ENCODE results near the gene AHCTF1.
A peak's percentile ranks its signal among the peaks of the same experiment; 100 is the strongest.
"Not testable (repeated sequence)": the region's sequence is repeated elsewhere in the genome, so short reads cannot be mapped to it uniquely, and the experiment has no call there.

AHCTF1 gene

DNA sequence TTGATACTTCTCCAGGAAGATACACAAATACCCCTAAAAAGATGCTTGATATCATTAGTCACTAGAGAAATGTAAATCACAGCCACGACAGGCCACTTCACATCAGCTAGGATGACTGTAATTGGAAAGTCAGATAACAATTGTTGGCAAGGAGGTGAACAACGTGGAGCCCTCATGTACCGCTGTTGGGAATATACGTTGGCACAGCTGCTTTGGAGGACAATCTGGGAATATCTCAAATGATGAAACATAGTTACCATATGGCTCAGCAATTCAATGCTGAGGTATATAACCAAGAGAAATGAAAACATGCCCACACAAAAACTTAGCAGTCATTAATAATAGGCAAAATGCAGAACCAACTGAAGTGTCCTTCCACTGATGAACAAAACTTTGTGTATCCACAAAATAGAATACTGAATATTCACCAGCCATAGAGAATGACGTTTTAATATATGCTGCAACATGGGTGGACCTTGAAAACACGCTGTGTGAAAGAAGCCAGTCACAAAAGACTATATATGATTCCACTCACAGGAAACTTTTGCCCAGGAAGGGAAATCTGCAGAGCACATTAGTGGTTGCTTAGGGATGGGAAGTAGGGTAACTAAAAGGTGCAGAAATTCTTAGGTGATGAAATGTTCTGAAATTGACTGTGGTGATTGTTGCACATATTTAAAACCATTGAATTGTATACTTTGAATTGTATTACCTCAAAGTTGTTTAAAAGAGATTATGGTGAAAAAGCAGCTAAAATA, 95.4 kb downstream of the AHCTF1 start:
- DNase-seq, result peak; percentile 52

DNA sequence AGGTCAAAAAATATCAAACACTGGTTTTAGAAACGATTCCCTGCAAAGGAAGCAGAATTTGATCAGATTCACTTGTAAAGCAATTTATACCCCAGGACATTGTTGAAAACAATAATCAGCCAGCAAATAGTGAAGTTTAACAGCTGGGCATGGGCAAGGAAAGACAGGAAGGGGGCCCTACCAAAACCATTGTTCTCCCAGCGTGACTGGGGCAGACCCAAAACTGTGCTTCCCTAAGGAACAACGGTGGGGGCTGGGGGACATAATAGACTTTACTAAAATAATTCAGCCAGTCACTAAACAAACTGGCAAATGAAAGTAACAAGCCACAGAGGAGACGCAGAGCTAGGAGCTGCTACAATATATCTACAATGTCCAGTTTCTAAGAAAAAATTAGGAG, 100.2 kb downstream of the AHCTF1 start:
- no peak for DNase-seq

DNA sequence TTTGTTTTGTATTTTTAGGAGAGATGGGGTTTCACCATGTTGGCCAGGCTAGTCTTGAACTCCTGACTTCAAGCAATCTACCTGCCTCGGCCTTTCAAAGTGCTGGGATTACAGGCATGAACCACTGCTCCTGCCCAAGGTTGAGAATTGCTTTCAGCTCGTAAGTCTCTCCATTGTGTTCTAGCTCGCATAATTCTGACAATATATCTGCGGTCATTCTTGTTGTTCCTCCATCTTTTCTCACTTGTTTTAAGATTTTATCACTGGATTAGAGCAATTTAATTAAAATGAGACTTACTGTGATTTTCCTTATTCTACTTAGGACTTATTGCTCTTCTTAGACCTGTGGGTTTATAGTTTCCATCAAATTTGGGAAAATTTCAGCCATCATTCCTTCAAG, 102.9 kb downstream of the AHCTF1 start:
- DNase-seq, result peak; percentile 29

DNA sequence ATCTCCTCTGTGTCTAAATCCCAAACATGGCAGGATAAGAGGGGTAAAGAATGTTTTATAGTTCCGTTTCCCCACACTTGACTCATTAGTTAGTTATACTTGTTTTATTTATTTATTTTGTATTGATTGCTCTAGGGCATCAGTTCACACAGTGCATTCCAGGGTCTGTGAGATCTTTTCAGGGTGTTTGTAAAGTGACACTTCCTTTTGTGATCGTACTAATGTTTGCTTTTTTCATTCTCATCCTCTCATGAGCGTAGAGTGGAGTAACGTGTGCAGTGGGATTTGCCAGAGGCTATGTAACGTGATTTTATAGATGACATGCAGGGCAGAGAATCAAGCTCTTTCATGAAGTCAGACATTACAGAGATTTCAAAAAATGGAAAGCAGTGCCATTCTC, 104.4 kb downstream of the AHCTF1 start:
- no peak for DNase-seq

DNA sequence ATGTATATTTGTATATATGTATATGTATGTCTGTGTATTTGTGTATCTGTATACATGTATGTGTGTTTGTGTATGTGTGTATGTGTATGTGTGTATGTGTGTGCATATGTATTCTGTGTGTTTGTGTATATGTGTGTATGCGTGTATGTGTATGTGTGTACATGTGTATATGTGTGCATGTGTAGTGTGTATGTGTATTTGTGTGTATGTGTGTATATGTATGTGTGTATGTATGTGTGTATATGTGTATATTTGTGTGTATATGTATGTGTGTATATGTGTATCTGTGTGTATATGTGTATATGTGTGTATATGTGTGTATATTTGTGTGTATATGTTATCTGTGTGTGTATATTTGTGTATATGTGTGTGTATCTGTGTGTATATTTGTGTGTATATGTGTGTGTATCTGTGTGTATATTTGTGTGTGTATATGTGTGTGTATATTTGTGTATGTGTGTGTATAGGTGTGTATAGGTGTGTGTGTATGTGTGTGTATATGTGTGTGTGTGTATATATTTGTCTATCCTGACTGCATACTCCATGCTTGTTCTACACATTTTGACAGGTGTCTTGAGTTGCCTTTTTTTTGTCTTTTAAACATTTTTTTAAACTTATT, 106.1 kb downstream of the AHCTF1 start:
- DNase-seq, result no peak

DNA sequence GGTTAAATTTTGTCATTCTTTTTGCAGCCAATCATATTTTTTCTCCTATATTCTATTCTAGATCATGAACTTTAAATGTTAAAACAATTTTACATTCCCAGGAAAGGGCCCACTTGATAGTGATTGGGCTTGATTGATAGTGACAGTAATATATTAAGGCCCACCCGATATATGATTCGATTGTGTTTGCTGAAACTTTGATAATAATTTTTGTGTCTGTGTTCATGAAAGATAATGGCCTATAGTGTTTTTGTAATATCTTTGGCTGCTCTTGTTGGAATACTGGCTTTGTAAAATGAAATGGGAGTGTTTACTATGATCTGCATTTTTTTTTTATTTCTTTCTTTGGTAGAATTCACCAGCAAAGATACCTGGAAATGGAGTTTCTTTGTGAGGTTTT, 107.2 kb downstream of the AHCTF1 start:
- DNase-seq, result no peak

DNA sequence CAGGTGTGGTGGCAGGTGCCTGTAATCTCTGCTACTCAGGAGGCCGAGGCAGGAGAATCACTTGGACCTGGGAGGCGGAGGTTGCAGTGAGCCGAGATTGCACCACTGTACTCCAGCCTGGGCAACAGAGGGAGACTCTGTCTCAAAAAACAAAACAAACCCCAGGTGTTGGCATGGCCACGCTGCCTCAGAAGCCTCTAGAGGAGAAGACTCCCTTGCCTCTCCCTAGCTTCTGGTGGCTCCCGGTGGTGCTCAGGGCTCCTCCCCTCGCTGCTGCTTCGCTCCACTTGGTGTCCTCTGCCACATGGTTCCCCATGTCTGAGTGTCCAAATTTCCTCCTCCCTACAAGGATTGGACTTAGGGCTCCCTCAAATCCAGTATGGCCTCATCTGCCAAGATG, 109.6 kb downstream of the AHCTF1 start:
- not testable (repeated sequence) for DNase-seq

DNA sequence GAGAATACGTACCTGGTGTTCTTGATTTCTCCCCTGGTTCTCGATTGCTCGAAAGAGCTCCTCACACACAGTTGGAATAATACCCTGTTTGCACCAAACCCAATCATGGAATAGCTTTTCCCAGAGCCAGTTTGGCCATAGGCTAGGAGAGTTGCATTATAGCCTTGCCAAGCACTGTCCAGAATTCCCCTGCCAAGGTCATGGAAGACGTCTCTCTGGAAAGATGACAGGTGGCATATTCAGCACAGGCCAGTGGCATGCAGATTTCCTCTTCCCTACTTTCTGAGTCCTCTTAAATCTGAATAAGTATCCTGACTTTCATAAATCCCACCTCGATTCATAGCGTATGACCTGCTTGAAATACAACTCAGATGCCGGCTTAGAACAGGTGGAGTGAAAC, 111.1 kb downstream of the AHCTF1 start:
- no peak for DNase-seq

DNA sequence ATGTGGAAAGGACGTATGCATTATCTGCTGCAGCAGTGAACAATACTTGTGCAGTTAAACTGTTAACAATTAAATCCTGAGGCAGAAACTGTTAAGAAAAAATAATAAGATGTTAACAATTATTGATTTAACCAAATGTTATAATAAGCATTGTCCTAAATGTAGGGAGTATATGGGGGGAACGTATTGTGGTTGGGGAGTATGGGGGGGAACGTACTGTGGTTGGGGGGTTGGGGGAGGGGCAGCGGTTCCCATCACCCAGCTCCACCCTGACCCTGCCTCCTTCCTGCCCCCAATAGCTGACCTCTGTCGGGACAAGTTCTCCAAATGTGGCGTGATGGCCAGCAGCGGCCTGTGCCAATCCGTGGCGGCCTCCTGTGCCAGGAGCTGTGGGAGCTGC, 114.0 kb downstream of the AHCTF1 start:
- not testable (repeated sequence) for DNase-seq

DNA sequence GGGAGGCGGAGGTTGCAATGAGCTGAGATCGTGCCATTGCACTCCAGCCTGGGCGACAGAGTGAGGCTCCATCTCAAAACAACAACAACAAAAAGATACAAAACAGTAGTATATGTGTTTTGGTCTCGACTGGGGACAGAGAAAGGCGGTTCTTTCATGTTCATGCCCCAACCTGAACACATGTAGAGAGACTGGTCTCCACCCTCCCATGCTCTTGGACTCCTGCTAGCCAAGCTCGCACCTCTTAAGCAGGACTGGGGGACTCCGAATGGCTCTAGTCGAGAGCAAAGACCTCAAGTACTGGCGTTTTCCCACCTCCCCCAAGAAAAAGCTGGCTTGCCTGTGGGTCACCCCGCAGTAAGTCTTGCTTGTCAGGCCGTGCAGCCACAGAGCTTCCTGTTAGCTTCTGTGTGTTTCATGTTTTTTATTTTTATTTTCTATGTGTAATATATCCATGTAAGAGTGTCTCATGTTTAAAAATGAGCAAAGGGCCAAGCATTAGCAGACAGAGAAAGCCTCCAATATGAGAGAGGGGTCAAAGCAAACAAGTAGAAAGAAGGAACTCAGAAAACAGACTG, 116.0 kb downstream of the AHCTF1 start:
- DNase-seq, result no peak

DNA sequence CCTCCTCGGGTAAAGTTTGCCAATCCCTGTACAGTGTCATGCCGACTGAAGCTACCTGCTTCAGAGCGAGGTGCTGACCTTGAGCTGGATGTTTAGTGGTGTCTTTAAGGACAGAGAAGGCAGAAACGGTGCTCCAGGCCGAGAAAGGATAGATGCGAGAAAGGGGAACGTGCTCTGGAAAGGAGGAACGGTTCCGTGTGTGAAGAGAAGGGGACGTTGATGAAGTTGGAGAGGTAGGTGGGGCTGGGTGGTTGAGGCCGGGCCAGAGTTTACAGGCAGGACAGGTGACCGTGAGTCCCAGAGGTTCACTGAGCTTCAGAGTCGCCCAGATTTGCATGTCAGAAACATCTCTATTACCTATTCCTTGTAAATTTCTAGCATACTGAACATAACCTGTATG, 116.9 kb downstream of the AHCTF1 start:
- DNase-seq, result no peak

DNA sequence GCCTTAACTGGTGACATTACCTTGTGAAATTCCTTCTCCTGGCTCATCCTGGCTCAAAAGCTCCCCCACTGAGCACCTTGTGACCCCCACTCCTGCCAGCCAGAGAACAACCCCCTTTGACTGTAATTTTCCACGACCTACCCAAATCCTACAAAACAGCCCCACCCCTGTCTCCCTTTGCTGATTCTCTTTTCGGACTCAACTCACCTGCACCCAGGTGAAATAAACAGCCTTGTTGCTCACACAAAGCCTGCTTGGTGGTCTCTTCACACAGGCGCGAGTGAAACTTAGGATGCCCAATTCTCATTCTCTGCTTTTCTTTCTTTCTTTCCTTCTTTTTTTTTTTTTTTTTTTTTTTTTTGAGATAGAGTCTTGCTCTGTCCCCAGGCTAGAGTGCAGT, 118.4 kb downstream of the AHCTF1 start:
- not testable (repeated sequence) for DNase-seq

DNA sequence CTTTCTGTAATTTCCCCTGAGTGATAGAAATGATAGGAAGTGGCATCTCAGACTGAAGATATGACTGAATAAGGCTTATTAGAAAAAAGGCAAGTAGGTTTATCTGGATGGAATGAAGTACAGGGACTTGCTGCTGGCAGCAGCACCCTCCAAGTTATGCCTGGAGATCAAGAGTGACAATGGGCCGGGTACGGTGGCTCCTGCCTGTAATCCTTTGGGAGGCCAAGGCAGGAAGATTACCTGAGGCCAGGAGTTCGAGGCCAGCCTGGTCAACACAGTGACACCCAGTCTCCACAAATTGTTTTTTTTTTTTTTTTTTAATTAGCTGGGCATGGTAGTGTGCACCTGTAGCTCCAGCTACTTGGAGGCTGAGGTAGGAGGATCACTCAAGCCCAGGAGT, 119.8 kb downstream of the AHCTF1 start:
- DNase-seq, result no peak

DNA sequence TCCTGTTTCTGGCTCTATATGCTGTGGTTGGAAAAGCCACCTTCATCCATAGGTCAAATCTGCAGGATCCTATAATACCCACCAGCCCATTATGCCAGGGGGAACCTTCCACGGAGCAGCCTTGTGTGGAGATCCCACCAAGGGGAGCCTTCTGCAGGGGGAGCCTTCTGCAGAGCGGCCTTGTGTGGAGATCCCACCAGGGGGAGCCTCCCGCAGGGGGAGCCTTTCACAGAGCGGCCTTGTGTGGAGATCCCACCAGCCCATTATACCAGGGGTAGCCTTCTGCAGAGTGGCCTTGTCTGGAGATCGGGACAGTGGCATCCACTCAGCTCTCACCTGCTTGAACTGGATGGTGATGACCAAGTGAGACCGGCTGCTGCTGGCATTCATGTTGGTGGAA, 122.3 kb downstream of the AHCTF1 start:
- no peak for DNase-seq

DNA sequence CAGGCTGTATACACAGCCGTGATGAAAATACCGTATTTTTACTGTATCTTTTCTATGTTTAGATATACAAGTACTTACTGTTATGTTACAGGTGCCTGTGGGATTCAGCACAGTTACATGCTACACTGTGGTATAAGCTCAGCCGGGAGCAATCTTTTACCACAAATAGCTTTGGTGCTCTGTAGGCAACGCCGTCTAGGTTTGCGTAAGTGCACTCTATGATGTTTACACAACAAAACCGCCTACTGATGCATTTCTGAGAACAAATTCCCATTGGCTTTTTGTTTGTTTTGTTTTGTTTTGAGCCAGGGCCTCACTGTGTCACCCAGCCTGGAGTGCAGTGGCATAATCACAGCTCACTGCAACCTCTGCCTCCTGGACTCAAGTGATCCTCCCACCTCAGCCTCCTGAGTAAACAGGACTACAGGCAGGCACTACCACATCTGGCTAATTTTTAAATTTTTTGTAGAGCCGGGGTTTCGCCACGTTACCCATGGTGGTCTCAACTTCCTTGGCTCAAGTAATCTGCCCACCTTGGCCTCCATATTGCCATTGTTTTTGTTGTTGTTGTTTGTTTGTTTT, 126.5 kb downstream of the AHCTF1 start:
- DNase-seq, result no peak

DNA sequence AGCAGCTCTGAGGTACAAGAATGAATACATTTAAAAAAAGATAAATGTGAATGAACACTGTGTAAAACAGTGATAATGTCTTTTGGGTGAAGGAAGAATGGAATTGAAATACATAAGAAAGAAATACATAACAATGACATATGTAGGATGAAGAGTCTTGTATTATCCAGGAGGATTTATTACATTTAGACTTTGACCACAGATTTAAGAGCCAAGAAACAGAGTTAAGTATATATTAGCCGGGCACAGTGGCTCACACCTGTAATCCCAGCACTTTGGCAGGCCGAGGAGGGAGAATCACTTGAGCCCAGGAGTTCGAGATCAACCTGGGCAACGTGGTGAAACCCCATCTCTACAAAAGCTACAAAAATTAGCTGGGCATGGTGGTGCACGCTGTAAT, 127.9 kb downstream of the AHCTF1 start:
- no peak for DNase-seq

DNA sequence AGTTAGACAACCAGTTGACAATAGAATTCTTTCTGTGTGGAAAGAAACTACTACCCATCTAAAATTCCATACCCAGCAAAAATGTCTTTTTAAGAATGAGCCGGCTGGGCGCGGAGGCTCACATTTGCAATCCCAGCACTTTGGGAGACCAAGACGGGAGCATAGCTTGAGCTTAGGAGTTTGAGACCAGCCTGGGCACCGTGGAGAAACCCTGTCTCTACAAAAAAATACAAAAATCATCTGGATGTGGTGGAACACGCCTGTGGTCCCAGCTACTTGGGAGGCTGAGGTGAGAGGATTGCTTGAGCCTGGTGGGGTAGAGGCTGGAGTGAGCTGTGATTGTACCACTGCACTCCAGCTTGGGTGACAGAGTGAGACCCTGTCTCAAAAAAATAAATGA, 128.4 kb downstream of the AHCTF1 start:
- no peak for DNase-seq

DNA sequence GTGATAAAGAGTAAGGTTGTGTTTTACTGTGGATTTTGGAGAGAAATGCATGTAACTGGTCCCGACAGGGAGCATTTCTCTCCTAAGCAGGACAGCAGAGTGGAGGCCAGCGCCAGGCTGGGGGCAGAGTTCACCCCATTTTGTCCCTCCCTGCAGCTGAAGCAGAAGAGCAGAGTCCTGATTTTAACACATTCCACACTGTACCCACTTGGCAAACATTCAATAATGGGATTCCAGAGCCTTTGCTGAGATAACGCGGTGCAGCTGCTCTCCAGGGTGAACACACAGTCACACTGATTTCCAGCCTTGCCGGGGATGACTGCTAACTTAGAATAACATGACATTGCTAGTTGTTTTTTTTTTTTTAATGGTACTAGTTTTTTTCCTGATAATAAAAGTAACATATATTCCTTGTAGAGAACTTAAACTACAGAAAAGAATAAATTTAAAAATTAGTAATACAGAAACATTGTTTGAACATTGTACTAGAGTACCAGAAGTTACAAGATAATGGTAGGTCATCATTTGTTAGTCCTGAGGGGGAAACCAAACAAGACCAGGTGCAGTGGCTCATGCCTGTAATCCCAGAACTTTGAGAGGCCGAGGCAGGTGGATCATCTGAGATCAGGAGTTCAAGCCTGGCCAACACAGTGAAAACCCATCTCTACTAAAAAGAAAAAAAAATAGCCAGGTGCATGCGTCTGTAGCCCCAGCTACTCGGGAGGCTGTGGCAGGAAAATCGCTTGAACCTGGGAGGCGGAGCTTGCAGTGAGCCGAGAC, 130.3 kb downstream of the AHCTF1 start:
- DNase-seq, result no peak

DNA sequence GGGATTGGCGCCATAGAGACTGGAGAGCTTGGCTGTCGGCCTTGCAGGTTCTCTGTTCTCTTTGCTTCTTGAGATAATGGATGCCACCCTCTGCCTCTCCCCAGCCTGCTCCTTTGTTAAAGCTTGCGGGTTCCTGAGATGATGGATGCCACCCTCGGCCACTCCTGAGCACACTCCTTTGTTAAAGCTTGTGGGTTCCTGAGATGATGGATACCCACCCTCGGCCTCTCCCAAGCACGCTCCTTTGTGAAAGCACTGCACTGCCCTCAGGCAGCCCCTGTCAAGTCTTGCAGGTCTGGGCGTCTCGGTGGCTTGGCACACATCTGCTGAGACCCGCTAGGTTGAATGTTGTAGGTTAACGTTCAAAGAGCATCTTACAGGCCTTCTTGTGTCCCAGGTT, 131.0 kb downstream of the AHCTF1 start:
- DNase-seq, result no peak

DNA sequence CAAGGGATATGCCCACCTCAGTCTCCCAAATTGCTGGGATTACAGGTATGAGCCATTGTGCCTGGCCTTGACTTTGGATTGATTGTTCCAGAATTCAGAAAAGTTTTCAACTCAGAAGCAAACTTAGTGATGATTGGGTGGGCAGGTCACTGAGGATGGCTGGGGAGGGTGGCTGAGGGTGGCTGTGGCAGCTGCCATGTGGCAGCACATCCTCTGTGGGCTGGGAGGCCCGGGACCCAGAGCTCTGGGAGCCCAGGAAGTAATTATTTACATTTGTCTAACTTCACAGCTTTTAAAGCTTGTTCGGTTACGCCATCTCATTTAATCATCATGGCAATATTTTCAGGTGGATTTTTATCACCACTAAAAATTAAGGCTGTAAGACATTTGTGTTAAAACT, 131.4 kb downstream of the AHCTF1 start:
- no peak for DNase-seq

DNA sequence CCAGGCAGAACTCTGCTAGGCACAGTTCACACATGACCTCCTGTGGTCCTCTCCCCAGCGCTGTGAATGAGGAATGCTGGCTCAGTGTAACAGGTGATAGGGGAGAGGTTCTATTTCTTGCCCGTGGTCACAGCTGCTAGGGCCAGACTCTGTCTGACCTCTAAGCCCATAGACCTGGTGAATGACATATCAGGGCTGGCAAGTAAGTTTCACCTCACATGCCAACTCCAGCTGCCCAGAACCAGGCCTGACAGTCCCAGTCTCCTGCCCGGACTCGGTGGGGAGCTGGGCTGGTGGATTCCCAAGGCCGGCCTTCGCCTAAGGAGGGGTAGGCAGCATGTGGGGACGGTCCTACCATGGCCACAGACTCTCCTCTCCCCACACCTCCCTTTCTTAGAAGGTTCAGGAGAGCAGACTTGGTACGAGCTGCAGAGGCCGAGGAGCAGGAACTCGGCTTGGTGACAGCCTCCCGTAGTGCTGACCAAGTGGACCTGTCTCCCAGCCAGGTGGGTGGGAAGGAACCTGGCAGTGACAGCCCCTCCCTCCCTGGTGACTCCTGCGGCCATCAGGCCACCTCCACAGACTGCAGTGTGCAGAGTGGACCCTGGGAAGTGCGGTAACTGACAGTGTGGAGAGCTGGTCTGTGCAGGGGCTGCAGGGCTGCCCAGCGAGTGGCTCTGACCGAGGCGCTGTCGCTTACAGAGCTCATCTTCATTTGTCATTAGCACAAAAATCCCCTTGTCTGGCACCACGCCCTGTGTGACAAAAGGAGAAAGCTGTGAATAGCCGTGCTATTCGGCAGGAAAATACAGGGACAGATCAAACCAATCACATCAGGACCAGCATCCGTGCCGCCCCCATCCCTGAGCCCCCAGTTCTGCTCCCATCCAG, 132.9 kb downstream of the AHCTF1 start:
- DNase-seq, result no peak

DNA sequence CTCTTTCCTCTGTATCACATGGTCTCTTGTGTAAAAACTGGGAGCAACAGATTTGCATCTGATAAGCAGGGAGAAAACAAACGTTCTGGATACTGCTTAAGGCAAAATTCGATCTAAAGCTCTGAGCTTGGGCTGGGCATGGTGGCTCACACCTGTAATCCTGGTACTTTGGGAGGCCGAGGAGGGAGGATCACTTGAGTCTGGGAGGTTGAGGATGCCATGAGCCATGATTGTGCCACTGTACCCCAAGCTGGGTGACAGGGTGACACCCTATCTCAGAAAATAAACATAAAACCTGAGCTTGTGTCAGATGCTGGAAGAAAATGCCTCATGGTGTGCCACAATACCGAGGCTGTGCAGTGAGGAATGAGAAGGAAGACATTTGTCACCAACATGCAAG, 133.6 kb downstream of the AHCTF1 start:
- no peak for DNase-seq

All from OCI-M1 (cell line).